ENCODE measurements around the gene CNTN5.

CNTN5 gene

DNA sequence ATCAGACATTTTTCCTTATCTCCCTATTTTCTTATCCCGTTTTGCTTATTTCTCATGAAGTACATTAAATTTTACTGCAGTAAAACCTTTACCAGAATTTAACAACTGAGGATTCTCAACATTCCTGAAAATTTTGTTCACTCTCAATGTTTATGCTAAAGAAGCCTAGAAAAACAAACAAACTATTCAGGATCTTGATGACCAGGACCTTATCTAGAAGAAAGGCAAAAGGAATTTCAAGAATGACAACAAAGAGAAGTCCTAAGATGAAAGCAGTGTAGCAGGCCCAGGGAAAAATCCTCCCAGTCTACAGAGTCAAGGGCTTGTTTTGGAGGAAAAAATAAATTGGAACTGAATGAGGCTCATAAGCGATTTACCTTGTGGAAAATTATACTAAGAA is 1383.1 kb downstream of the CNTN5 start:
- ATAC-seq: no peak
- TF ChIP-seq GLIS3 (CRISPR knock-in tag; IDR thresholded peaks at IDR 0.05): no peak
- TF ChIP-seq ZFP30 (CRISPR knock-in tag; IDR thresholded peaks at IDR 0.05): no peak
- no peak for TF ChIP-seq ZNF70 (CRISPR knock-in tag; IDR thresholded peaks at IDR 0.05)
- TF ChIP-seq RARB (CRISPR knock-in tag; IDR thresholded peaks at IDR 0.05): no peak
- TF ChIP-seq SNAI2 (CRISPR knock-in tag; IDR thresholded peaks at IDR 0.05): no peak
- TF ChIP-seq ZNF565 (CRISPR knock-in tag; conservative IDR thresholded peaks at IDR 0.05; ENCODE audit: low read depth): no peak
- no peak for TF ChIP-seq CSDC2 (CRISPR knock-in tag; IDR thresholded peaks at IDR 0.05)

DNA sequence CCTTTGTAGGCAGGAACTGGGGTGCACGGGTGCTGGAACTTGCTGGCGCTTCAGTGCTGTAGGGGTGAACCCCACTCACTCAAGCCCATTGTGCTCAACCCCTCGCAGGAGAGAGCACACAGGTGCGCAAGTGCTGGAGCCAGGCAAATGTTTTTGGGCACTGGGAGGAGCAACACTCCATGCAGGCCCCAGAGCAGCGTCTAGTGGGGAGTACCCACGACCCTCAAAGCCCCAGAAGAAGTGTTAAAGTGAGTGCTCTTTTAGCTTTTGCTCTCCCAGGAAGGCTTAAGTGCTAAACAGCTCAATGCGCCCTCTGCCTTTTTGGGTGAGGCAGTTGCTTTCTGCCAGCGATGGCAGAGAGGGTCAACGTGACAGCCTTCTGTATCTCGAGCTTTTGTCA is 1384.2 kb downstream of the CNTN5 start:
- no peak for ATAC-seq
- TF ChIP-seq ZC3H10 (CRISPR knock-in tag; IDR thresholded peaks at IDR 0.05) (no peak), OSR1 (CRISPR knock-in tag; IDR thresholded peaks at IDR 0.05) (no peak)

All from SK-N-SH treated with all-trans-retinoic acid at 6 μM for 48 hours (cell line).